Tibial artery (tissue), 4 donors: ENCODE data around the gene SQSTM1.

Source experiments
- DNase-seq, 2 donors: peaks; one replicate each; pipeline ENCODE4 v3.0.0-alpha.2; 2019
- H3K27ac ChIP-seq, 2 donors: fragments of 200-600 bp; sonication (generic) in 1 of 2; 1 replicate in 1 of 2; 2 replicates in 1 of 2; pipeline ENCODE4 v1.5.1; 2018 to 2019; ENCODE audit warnings: mild to moderate bottlenecking in 1 of 2
- H3K27me3 ChIP-seq, 2 donors: fragments of 200-600 bp; sonication (generic) in 1 of 2; one replicate each; pipeline versions ENCODE4 v1.5.1 to v1.6.0; 2016 to 2019
- H3K36me3 ChIP-seq, 3 donors: fragments of 200-600 bp; sonication (generic) in 2 of 3; one replicate each; pipeline ENCODE4 v1.5.1; 2016 to 2019; ENCODE audit warnings: mild to moderate bottlenecking in 2 of 3
- H3K4me1 ChIP-seq, 4 donors: fragments of 200-600 bp; sonication (generic) in 2 of 4; 1 replicate in 3 of 4; 2 replicates in 1 of 4; pipeline ENCODE4 v1.5.1; 2016 to 2019
- H3K4me3 ChIP-seq, 2 donors: fragments of 200-600 bp; sonication (generic) in 1 of 2; 1 replicate in 1 of 2; 2 replicates in 1 of 2; pipeline ENCODE4 v1.5.1; 2018 to 2019; ENCODE audit warnings: mild to moderate bottlenecking in 2 of 2
- H3K9me3 ChIP-seq, 3 donors: fragments of 200-600 bp; sonication (generic) in 1 of 3; one replicate each; pipeline ENCODE4 v1.5.1; 2016 to 2019
- intact Hi-C: fragments of 100-400 bp; cut with DNase I; formaldehyde crosslinking; loops from one replicate; pipeline ENCODE4 v1.15.0; 2023; ENCODE audit warnings: low total_unique reads
- TF ChIP-seq, protein P1 (sequence below), 2 experiments: fragments of 200-600 bp in 1 of 2; fragments of 450-650 bp in 1 of 2; IDR thresholded peaks; one replicate each; pipeline ENCODE4 v1.5.1; 2017 to 2019; ENCODE audit warnings: antibody characterized with exemption in 2 of 2, mild to moderate bottlenecking in 1 of 2, moderate library complexity in 1 of 2

SQSTM1 gene

DNA sequence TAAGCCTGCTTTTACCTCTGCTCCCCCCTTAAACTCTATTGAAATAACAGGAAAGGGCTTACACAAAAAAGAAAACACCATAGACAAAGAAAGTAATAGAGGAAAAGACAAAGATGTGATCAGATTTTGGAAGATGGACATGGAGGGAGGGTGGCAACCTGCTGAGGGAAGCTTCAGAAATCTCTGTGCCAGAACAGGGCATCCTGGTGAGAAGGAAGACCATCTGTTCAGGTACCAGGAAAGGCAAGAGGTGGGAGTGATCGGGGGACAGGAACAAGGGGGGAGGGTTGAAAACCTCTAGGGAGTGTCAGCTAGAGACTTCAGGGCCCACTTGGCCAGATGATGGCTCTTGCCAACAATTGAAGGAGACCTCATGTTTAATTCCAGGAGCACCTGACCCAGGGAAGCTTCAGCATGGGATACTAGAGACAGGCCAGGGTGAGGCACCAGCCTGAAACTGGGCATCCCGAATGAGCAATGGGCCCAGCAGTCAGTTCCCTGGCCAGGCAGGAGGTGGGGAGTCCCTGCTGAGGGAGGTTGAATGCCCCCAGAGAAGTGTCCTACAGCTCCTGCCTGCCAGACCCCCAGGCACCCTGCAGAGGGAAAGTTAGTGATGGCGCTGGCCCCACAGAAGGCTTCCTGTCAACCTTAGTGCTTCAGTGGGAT, 8.2 kb downstream of the SQSTM1 start:
- H3K27me3 ChIP-seq, result no peaks in the 10 kb centered on the region
- H3K4me1 ChIP-seq, result peaks cover 0 to 60% (median 38%) of the 10 kb centered on the region in 4 donors
- TF ChIP-seq, protein P1, sequence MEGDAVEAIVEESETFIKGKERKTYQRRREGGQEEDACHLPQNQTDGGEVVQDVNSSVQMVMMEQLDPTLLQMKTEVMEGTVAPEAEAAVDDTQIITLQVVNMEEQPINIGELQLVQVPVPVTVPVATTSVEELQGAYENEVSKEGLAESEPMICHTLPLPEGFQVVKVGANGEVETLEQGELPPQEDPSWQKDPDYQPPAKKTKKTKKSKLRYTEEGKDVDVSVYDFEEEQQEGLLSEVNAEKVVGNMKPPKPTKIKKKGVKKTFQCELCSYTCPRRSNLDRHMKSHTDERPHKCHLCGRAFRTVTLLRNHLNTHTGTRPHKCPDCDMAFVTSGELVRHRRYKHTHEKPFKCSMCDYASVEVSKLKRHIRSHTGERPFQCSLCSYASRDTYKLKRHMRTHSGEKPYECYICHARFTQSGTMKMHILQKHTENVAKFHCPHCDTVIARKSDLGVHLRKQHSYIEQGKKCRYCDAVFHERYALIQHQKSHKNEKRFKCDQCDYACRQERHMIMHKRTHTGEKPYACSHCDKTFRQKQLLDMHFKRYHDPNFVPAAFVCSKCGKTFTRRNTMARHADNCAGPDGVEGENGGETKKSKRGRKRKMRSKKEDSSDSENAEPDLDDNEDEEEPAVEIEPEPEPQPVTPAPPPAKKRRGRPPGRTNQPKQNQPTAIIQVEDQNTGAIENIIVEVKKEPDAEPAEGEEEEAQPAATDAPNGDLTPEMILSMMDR (IDR thresholded peaks at IDR 0.05), result no peak
- H3K27ac ChIP-seq, result peak overlapping the region; percentile 5 to 29
- no peaks in the 10 kb centered on the region for H3K9me3 ChIP-seq
- H3K4me3 ChIP-seq, result no peak overlapping the region
- intact Hi-C loops, result no loop called here
- peaks cover 96 to 100% (median 100%) of the 10 kb centered on the region in 3 donors for H3K36me3 ChIP-seq
- no peak for DNase-seq

DNA sequence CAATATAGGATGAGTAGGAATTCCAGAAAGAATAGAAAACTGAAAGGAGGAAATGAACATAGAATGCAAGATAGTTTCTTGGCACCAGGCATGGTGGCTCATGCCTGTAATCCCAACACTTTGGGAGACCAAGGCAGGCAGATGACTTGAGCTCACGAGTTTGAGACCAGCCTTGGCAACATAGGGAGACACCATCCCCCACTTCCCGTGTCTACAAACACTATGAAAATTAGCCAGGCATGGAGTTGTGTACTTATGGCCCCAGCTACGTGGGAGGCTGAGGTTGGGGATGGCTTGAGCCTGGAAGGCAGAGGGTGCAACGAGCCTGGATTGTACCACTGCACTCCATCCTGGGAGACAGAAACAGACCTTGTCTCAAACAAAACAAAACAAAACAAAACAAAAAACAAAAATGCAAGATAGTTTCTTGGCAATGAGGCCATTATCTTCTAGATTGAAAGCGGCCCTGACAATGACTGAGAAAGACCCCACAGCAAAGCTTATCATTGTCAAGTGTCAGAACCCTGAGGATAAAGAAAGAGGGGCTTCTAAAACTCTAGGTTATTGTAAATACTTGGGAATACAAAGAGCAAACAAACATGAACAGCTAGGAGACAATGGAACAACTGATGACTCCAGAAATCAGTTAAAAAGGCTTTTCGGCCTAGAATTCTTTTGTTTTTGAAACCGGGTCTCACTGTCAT, 9.2 kb downstream of the SQSTM1 start:
- Histone ChIP-seq H3K4me3 (no peak overlapping the region), H3K36me3 (peaks cover 92 to 97% (median 95%) of the 10 kb centered on the region in 3 donors), H3K27me3 (no peaks in the 10 kb centered on the region), H3K4me1 (peaks cover 0 to 50% (median 28%) of the 10 kb centered on the region in 4 donors), H3K9me3 (no peaks in the 10 kb centered on the region), H3K27ac (no peak overlapping the region)
- DNase-seq, result no peak
- intact Hi-C loops, result no loop called here
- TF ChIP-seq, protein P1 (IDR thresholded peaks at IDR 0.05), result no peak

DNA sequence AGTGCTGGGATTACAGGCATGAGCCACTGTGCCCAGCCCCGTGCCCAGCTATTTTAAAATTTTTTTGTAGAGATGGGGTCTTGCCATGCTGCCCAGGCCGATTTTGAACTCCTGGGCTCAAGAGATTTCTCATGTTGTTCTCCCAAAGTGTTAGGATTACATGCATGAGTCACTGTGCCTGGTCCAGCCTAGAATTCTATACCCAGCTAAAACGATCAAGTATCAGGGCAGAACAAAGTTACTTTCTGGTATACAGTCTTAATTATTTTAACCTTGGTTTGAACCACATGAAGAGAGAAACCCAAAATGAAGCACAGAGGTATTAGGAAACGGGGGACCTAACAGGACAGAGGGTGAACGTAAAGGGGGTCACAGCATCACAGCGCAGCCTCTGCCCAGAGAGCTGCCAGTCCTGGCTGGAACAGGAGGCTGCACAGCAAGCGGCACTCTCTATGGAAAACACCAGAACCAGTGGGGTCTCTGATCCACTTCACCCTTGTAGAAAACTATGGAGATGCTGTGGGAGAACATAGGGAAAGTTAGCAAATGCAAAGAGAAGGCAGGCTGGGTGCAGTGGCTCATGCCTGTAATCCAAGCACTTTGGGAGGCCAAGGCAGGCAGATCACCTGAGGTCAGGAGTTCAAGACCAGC, 10.2 kb downstream of the SQSTM1 start:
- no peak overlapping the region for H3K27ac ChIP-seq
- peaks cover 88 to 97% (median 93%) of the 10 kb centered on the region in 3 donors for H3K36me3 ChIP-seq
- H3K27me3 ChIP-seq, result no peaks in the 10 kb centered on the region
- intact Hi-C loops, result no loop called here
- H3K9me3 ChIP-seq, result no peaks in the 10 kb centered on the region
- TF ChIP-seq, protein P1 (IDR thresholded peaks at IDR 0.05), result no peak
- peaks cover 0 to 40% (median 18%) of the 10 kb centered on the region in 4 donors for H3K4me1 ChIP-seq
- no peak for DNase-seq
- no peak overlapping the region for H3K4me3 ChIP-seq

DNA sequence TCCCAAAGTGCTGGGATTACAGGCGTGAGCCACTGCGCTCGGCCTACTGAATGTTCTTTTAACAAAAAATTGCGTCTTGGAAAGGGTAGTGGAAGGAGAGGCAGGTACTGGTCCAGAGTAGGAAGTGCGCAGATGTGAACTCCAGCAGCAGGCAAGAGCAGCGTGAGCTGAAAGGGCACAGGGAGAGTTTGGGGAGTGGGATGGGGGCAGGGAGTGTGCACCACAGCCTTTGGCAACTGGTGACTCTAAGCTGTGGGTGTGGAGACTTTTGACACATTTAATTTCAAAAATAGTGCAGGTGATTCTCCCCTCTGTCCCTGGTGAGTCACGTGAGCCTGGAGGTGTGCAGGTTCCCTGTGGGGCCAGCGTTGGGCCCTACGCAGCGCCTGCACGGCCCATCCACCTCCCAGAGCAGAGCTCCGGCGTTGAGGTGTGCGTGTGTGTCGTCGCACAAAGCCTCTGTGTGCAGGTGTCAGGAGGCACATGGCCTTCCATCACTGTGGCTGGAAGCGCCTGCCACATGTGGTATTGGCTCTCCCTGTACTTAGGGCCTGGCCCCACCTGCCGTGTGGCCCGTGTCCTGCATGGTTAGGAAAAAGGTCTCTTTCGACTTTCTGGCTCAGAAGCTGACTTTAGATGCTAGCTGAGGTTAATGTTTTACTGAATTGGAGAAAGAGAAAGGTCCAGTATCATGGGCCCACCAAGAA, 11.5 kb downstream of the SQSTM1 start:
- H3K27me3 ChIP-seq, result no peaks in the 10 kb centered on the region
- H3K36me3 ChIP-seq, result peaks cover 88 to 97% (median 93%) of the 10 kb centered on the region in 3 donors
- no peak overlapping the region for H3K27ac ChIP-seq
- no peak for DNase-seq
- no peaks in the 10 kb centered on the region for H3K9me3 ChIP-seq
- intact Hi-C loops, result no loop called here
- TF ChIP-seq, protein P1 (IDR thresholded peaks at IDR 0.05), result no peak
- H3K4me3 ChIP-seq, result no peak overlapping the region
- peaks cover 0 to 27% (median 13%) of the 10 kb centered on the region in 4 donors for H3K4me1 ChIP-seq

DNA sequence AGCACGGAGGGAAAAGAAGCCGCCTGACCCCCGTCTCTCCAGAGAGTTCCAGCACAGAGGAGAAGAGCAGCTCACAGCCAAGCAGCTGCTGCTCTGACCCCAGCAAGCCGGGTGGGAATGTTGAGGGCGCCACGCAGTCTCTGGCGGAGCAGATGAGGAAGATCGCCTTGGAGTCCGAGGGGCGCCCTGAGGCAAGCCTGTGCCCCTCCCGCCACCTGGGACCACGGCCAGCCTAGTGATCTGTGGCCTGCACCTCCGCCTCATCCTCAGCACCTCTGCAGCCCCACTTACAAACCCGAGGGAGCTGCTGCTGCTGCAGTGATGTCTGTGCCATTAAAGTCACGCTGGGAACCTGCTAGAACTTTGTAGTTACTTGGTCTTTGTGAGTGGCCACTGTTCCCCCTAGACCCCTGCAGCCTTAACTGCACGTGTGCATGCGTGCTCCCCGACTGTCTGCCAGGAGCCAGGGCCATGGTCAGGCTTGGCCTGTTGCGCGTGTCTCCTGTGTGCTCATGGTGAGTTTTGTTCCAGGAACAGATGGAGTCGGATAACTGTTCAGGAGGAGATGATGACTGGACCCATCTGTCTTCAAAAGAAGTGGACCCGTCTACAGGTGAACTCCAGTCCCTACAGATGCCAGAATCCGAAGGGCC, 12.5 kb downstream of the SQSTM1 start:
- Histone ChIP-seq H3K4me1 (peaks cover 0 to 17% (median 7%) of the 10 kb centered on the region in 4 donors), H3K27me3 (no peaks in the 10 kb centered on the region), H3K27ac (peak overlapping the region in 1 of 2 donors; percentile 16), H3K4me3 (no peak overlapping the region), H3K9me3 (no peaks in the 10 kb centered on the region), H3K36me3 (peaks cover 90 to 97% (median 93%) of the 10 kb centered on the region in 3 donors)
- DNase-seq, result no peak
- TF ChIP-seq, protein P1 (IDR thresholded peaks at IDR 0.05), result no peak
- intact Hi-C loops, result no loop called here
